Measurements from ENCODE around the gene AGFG2.

The AGFG2 gene

DNA sequence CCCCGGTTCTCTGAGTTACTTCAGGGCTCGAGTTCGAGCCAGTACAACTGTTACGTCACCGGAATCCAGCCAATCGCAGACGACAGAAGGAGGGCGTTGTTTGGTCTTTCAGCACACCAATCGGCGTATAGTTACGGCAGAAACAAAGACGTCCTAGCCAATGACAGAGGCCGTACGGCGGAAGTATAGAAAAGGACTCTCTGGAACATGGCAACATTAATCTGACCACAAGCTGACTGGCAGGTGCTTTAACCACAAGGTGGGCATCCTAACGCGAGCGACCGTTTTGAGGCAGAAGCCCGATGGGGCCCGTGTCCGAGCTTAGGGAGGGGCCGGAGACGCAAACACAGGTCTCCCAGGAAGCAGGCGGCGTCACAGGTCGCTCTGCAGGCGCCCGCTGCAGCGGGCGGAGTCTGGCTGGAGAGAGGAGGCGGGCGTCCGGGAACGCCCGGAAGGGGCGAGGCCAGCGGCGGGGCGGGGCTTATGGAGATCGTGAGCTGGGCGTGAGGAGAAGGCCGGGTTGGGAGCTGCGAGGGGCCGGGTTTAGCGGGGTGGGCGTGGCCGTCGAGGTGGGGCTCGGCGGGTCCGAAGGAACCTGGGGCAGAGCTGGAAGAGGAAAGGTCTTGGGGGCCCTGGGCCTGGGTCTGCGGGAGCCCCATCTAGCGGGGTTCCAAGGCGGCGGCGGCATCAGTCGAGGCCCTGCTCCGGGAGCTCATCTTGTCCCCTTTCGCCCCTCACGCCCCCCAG is 73.2 kb downstream of the AGFG2 start, which contains the start of gene MOSPD3 (continued):
- no peak for TF ChIP-seq ZNF626 (tag by site-specific recombination; IDR thresholded peaks at IDR 0.05)
- no peak for TF ChIP-seq ZBTB48 (tag by site-specific recombination; IDR thresholded peaks at IDR 0.05)
- TF ChIP-seq TCF7L2 (IDR thresholded peaks at IDR 0.05; ENCODE audit: borderline replicate concordance, low read depth, low read length), result peak; percentile 37; the same call in 1 of the 2 replicates
- TF ChIP-seq ZNF521 (tag by site-specific recombination; IDR thresholded peaks at IDR 0.05), result no peak
- no peak for TF ChIP-seq ZNF341 (tag by site-specific recombination; IDR thresholded peaks at IDR 0.05; ENCODE audit: low read depth)
- peak; percentile 46; the same call in 1 of the 2 replicates for TF ChIP-seq SCRT2 (tag by site-specific recombination; IDR thresholded peaks at IDR 0.05)
- TF ChIP-seq ZNF548 (tag by site-specific recombination; IDR thresholded peaks at IDR 0.05), result no peak
- no peak for TF ChIP-seq ZNF292 (tag by site-specific recombination; IDR thresholded peaks at IDR 0.05; ENCODE audit: borderline replicate concordance, low read depth)
- peak; percentile 62; the same call in 1 of the 2 replicates for TF ChIP-seq GLIS2 (tag by site-specific recombination; IDR thresholded peaks at IDR 0.05)
- TF ChIP-seq ZNF24 (tag by site-specific recombination; IDR thresholded peaks at IDR 0.05), result no peak
- no peak for TF ChIP-seq MZF1 (tag by site-specific recombination; IDR thresholded peaks at IDR 0.05; ENCODE audit: borderline replicate concordance)
- TF ChIP-seq KLF1 (tag by site-specific recombination; IDR thresholded peaks at IDR 0.05), result peak; percentile 75
- TF ChIP-seq ZNF391 (tag by site-specific recombination; IDR thresholded peaks at IDR 0.05; ENCODE audit: borderline replicate concordance, low read depth), result no peak
- no peak for TF ChIP-seq ZIC2 (tag by site-specific recombination; IDR thresholded peaks at IDR 0.05)
- TF ChIP-seq, protein P1, sequence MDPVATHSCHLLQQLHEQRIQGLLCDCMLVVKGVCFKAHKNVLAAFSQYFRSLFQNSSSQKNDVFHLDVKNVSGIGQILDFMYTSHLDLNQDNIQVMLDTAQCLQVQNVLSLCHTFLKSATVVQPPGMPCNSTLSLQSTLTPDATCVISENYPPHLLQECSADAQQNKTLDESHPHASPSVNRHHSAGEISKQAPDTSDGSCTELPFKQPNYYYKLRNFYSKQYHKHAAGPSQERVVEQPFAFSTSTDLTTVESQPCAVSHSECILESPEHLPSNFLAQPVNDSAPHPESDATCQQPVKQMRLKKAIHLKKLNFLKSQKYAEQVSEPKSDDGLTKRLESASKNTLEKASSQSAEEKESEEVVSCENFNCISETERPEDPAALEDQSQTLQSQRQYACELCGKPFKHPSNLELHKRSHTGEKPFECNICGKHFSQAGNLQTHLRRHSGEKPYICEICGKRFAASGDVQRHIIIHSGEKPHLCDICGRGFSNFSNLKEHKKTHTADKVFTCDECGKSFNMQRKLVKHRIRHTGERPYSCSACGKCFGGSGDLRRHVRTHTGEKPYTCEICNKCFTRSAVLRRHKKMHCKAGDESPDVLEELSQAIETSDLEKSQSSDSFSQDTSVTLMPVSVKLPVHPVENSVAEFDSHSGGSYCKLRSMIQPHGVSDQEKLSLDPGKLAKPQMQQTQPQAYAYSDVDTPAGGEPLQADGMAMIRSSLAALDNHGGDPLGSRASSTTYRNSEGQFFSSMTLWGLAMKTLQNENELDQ (tag by site-specific recombination; IDR thresholded peaks at IDR 0.05; ENCODE audit: low read depth), result no peak
- peak; percentile 96 for TF ChIP-seq SP3 (tag by site-specific recombination; IDR thresholded peaks at IDR 0.05)
- TF ChIP-seq, protein P2, sequence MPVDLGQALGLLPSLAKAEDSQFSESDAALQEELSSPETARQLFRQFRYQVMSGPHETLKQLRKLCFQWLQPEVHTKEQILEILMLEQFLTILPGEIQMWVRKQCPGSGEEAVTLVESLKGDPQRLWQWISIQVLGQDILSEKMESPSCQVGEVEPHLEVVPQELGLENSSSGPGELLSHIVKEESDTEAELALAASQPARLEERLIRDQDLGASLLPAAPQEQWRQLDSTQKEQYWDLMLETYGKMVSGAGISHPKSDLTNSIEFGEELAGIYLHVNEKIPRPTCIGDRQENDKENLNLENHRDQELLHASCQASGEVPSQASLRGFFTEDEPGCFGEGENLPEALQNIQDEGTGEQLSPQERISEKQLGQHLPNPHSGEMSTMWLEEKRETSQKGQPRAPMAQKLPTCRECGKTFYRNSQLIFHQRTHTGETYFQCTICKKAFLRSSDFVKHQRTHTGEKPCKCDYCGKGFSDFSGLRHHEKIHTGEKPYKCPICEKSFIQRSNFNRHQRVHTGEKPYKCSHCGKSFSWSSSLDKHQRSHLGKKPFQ (tag by site-specific recombination; IDR thresholded peaks at IDR 0.05), result no peak
- TF ChIP-seq, protein P3, sequence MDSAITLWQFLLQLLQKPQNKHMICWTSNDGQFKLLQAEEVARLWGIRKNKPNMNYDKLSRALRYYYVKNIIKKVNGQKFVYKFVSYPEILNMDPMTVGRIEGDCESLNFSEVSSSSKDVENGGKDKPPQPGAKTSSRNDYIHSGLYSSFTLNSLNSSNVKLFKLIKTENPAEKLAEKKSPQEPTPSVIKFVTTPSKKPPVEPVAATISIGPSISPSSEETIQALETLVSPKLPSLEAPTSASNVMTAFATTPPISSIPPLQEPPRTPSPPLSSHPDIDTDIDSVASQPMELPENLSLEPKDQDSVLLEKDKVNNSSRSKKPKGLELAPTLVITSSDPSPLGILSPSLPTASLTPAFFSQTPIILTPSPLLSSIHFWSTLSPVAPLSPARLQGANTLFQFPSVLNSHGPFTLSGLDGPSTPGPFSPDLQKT (IDR thresholded peaks at IDR 0.05; ENCODE audit: borderline replicate concordance, low read depth, low read length), result 0 out of 2 replicates have a peak, but pooled peaks have one; percentile 42
- no peak for TF ChIP-seq FEZF1 (tag by site-specific recombination; IDR thresholded peaks at IDR 0.05)
- no peak for TF ChIP-seq ZNF785 (tag by site-specific recombination; IDR thresholded peaks at IDR 0.05)
- TF ChIP-seq ZBTB7A (tag by site-specific recombination; IDR thresholded peaks at IDR 0.05; ENCODE audit: low read depth), result peak; percentile 63
- peak; percentile 25; the same call in 1 of the 2 replicates for TF ChIP-seq ZBTB20 (tag by site-specific recombination; IDR thresholded peaks at IDR 0.05)
- TF ChIP-seq, protein P4, sequence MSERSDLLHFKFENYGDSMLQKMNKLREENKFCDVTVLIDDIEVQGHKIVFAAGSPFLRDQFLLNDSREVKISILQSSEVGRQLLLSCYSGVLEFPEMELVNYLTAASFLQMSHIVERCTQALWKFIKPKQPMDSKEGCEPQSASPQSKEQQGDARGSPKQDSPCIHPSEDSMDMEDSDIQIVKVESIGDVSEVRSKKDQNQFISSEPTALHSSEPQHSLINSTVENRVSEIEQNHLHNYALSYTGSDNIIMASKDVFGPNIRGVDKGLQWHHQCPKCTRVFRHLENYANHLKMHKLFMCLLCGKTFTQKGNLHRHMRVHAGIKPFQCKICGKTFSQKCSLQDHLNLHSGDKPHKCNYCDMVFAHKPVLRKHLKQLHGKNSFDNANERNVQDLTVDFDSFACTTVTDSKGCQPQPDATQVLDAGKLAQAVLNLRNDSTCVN (tag by site-specific recombination; optimal IDR thresholded peaks at IDR 0.05), result peak; percentile 37
- TF ChIP-seq ZNF549 (tag by site-specific recombination; IDR thresholded peaks at IDR 0.05), result no peak
- no peak for TF ChIP-seq ZNF558 (tag by site-specific recombination; IDR thresholded peaks at IDR 0.05)
- TF ChIP-seq GLIS1 (tag by site-specific recombination; IDR thresholded peaks at IDR 0.05), result peak; percentile 58
- no peak for TF ChIP-seq ZNF623 (tag by site-specific recombination; IDR thresholded peaks at IDR 0.05)
- no peak for TF ChIP-seq ZNF791 (tag by site-specific recombination; IDR thresholded peaks at IDR 0.05)
- TF ChIP-seq ZNF560 (tag by site-specific recombination; IDR thresholded peaks at IDR 0.05; ENCODE audit: borderline replicate concordance), result no peak
- TF ChIP-seq ZNF654 (tag by site-specific recombination; IDR thresholded peaks at IDR 0.05; ENCODE audit: low read depth), result no peak
- no peak for TF ChIP-seq ZFHX2 (tag by site-specific recombination; conservative IDR thresholded peaks at IDR 0.05)
- TF ChIP-seq ZSCAN16 (tag by site-specific recombination; IDR thresholded peaks at IDR 0.05), result no peak
- TF ChIP-seq, protein P5, sequence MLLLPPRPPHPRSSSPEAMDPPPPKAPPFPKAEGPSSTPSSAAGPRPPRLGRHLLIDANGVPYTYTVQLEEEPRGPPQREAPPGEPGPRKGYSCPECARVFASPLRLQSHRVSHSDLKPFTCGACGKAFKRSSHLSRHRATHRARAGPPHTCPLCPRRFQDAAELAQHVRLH (tag by site-specific recombination; IDR thresholded peaks at IDR 0.05), result no peak
- TF ChIP-seq, protein P6, sequence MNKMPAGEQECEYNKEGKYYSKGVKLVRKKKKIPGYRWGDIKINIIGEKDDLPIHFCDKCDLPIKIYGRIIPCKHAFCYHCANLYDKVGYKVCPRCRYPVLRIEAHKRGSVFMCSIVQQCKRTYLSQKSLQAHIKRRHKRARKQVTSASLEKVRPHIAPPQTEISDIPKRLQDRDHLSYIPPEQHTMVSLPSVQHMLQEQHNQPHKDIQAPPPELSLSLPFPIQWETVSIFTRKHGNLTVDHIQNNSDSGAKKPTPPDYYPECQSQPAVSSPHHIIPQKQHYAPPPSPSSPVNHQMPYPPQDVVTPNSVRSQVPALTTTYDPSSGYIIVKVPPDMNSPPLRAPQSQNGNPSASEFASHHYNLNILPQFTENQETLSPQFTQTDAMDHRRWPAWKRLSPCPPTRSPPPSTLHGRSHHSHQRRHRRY (tag by site-specific recombination; IDR thresholded peaks at IDR 0.05), result no peak
